GM19238 (cell line): ENCODE results near the gene CYP2S1.
"Not testable (repeated sequence)": the region's sequence is repeated elsewhere in the genome, so short reads cannot be mapped to it uniquely, and the experiment has no call there.

Experiments used
- DNase-seq: peaks from one replicate; pipeline ENCODE4 v3.0.0; 2011; ENCODE audit warnings: low spot score; ENCODE audit not compliant: insufficient read length

Gene CYP2S1, protein sequence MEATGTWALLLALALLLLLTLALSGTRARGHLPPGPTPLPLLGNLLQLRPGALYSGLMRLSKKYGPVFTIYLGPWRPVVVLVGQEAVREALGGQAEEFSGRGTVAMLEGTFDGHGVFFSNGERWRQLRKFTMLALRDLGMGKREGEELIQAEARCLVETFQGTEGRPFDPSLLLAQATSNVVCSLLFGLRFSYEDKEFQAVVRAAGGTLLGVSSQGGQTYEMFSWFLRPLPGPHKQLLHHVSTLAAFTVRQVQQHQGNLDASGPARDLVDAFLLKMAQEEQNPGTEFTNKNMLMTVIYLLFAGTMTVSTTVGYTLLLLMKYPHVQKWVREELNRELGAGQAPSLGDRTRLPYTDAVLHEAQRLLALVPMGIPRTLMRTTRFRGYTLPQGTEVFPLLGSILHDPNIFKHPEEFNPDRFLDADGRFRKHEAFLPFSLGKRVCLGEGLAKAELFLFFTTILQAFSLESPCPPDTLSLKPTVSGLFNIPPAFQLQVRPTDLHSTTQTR

DNA sequence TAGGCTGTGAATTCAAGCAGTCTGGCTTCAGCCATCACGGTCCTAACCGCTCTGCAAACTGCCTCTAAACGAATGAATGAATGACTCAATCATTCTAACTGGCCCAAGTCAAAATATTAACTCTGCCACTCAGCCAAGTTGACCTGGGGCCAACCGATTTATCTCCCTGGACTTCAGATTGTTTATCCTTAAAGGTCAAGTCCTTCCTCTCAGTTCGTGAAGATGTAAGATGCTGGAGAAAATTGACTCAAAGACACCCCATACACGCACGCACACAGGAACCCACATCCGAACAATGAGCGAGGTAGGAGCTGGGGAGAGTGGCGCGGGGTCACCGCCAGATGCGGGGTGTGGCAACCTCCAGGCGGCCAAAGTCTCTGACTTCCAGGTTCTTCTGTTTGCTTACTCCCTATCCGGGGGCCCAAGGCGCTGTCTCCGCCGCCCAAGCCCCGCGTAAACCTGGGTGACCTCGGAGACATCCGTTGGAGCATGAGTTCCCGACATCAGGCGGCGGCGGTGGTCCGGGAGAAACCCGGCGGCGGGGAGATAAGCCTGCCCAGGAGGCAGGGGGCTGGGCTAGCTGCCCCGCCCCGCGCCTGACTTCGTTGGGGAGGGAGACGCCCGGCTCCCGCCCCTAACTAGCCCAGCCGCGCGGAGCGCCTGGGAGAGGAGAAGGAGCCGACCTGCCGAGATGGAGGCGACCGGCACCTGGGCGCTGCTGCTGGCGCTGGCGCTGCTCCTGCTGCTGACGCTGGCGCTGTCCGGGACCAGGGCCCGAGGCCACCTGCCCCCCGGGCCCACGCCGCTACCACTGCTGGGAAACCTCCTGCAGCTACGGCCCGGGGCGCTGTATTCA, at the start of gene CYP2S1:
CYP2S1 (plus strand) TSS at position 646 of the 856 bp plus-strand sequence; CDS start at position 692, 46 bp downstream.
- no peak for DNase-seq

DNA sequence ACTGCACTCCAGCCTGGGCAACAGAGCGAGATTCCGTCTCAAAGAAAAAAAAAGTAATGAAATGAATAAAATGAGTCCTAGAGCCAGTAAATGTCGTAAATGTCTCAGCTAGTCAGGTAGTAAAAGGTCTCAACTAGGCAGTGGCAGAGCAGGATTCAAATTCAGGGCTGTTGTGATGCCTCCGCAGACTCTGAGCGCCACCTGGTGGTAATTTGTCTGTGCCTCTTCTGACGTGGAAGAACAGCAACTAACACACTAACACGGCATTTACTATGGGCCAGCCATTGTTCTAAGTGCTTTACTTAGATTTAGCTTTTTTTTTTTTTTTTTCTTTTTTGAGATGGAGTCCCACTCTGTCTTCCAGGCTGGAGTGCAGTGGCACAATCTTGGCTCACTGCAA, 48.6 kb upstream of the CYP2S1 start:
- peak; percentile 31 for DNase-seq

DNA sequence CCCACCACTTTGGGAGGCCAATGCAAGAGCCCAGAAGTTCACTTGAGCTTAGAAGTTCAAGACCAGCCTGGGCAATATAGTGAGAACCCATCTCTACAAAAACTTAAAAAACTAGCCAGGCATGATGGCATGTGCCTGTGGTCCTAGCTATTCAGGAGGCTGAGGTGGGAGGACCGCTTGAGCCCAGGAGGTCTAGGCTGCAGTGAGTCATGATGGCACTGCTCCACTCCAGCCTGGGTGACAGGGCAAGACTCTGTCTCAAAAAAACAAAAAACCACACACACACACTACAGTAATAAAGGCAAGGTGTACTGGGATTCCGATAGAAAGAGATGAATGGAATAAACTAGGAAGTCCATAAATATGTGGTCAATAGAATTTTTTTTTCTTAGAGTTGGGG, 43.2 kb upstream of the CYP2S1 start:
- no peak for DNase-seq

DNA sequence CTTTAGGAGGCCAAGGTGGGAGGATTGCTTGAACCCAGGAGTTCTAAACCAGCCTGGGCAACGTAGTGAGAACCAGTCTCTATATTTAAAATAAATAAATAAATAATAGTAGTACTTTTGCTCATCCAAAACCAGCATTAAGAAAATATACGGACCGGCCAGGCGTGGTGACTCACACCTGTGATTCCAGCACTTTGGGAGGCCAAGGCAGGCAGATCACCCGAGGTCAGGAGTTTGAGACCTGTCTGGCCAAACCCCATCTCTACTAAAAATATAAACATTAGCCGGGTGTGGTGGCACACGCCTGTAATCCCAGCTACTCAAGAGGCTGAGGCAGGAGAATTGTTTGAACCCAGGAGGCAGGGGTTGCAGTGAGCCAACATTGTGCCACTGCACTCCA, 42.0 kb upstream of the CYP2S1 start:
- DNase-seq: not testable (repeated sequence)

DNA sequence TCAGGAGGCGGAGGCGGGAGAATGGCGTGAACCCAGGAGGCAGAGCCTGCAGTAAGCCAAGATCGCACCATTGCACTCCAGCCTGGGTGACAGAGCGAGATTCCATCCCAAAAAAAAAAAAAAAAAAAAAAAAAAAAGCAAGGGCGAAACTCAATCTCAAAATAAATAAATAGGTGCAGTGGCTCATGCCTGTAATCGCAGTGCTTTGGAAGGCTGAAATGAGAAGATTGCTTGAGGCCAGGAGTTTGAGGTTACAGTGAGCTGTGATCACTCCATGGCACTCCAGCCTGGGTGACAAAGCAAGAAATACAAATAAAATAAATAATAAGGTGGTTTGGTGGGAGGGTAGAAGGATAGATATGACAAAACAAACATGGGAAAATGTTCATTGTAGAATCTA, 39.0 kb upstream of the CYP2S1 start:
- no peak for DNase-seq

DNA sequence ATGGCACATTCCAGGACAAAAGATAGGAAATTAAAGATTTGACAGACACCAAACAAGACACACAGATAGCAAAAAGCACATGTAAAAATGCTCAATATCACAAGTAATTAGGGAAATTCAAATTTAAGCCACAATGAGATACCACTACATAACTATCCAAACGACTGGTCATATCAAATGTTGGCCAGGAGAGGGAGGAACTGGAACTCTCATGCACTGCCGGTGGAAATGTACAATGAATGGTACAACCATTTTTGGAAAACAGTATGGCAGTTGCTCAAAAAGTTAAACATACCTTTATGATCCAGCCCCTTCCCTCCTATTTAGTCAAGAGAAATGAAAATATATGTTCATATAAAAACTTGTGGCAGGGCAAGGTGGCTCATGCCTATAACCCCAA, 36.8 kb upstream of the CYP2S1 start:
- no peak for DNase-seq

DNA sequence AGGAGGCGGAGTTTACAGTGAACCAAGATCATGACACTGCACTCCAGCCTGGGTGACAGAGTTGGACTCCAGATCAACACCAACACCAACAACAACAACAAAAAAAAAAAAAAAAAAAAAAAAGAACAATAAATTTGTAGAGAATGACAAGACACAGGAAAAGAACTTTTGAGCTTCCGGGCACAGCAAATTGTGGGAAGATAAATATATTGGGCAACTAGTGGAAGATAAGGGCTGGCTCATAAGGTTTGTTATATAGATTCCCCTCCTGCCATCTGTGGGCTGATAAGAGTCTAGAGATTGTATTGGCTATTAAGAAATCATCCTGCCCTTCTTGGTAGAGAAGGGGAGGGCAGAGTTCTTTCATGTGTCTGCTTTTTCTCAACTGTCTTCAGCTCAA, 33.1 kb upstream of the CYP2S1 start:
- DNase-seq: no peak

DNA sequence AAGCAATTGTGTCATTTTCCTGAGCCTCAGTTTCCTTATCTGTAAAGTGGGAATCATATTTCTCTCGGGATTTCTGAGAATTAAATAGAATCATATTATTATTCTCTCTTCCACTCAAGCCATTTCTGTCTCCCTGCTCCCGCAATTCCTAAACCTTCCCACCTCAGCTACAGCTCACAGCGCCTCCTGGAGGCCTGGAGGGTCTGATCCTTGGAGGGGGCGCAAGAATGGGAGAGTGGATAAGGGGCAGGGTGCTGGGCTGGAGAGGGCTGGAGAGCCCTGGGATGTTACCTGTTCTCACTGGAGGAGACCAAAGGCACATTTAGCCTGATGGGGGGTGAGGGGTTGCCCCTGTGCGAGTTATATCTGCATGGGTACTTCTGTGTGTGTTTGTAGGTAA, 31.1 kb upstream of the CYP2S1 start:
- no peak for DNase-seq

DNA sequence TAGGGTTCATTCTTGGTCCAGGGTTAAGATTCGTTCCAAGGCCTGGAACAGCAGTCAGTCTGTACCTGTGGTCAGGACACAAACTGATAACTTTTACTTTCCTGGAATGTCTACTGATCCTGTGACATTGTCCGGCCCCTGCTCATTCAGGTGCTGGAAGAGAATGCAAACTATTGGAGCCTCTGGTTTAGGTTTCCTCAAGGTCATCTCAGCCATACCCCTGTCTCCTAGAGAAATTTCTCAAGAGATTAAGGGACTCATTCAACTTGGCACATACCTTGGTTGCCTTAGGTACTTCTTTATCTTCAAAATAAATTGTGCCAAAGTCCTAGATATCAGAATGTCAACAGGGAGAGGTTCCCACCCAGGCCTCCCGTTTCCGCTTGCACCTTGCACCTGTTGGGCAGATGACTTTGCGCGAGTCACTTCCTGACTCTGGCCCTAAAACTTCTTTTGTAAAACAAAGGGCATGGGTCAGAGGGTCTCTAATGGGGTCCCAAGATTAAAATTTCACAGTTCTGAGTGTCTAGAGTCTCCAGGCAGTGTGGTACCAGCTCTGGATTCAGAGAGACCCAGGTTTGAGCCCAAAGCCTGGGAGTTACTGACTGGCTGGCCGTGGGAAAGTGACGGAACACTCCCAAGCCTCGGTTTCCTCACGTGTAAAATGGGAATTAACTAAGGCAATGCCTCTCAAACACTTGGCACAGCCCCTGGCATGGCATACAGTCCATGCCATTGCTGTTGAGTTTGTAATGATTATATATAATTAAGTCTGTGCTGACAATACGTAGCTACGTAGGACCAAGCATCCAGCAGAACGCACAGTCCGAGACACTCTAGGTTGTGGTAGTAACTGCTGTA, 25.8 kb upstream of the CYP2S1 start:
- DNase-seq: no peak

DNA sequence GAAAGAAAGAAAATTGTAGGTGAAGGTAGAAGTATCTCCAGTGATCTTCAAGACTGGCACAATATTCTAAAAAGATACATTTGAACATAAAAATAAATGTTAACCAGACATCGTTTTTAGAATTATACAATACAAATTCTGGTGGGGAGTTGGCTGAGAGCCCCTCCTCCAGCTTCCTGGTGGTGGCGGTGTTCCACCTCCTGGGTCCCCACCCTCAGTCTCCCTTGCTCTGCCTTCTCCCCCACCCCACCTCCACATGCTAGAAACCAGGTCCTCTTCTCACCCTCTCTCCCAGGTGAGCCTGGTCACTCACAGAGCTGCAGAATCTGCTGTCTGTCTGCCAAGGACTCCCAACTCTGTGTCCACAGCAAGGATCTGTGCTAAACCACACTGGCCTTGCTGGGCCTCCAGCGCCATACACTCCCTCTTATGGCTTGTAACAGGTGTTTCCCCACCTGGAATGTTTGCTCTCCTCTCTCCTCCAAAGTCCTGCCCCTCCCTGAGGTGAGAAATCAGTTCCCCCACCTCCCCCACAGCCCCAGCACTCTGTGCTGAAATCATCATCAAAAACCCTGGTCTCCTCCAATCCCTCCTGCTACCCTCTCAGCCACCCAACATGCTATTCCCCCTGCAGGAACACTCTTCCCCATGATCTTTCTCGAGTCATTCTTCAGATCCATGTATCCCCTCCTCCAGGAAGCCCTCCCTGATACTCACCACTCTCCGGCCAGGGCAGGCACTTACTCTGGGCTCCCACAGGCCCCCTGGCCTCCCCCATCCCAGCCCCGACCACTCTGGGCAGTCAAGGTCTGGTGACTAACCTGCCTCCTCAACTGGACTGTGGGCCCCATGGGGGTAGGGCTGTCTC, 20.5 kb upstream of the CYP2S1 start:
- no peak for DNase-seq

DNA sequence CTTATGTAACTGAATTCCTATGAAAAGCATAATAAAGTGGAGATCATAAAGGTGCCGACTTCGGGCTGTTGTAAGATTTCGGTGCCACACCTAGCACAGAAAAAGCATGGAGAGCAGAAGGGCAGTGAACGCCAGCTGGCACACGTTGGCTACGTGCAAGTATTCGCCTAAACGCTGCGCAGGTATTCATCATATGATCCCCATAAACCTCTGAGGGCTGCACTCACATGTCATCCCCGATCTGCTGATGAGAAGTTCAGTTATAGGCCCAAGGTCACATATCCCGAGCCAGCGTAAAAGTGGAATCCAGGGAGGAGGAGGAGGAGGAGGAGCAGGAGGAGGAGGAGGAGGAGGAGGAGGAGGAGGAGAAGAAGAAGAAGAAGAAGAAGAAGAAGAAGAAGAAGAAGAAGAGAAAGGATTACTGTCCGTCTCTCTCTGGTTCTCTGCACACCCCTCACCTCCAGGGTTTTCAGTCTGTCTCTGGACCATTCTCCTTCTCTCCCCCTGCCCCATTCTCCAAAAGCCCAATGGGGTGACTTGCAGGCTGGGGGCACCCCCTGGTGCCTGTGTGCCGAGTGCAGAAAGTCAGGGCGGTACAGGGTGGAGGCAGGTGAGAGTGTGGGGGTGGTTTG, 18.6 kb upstream of the CYP2S1 start:
- DNase-seq: no peak

DNA sequence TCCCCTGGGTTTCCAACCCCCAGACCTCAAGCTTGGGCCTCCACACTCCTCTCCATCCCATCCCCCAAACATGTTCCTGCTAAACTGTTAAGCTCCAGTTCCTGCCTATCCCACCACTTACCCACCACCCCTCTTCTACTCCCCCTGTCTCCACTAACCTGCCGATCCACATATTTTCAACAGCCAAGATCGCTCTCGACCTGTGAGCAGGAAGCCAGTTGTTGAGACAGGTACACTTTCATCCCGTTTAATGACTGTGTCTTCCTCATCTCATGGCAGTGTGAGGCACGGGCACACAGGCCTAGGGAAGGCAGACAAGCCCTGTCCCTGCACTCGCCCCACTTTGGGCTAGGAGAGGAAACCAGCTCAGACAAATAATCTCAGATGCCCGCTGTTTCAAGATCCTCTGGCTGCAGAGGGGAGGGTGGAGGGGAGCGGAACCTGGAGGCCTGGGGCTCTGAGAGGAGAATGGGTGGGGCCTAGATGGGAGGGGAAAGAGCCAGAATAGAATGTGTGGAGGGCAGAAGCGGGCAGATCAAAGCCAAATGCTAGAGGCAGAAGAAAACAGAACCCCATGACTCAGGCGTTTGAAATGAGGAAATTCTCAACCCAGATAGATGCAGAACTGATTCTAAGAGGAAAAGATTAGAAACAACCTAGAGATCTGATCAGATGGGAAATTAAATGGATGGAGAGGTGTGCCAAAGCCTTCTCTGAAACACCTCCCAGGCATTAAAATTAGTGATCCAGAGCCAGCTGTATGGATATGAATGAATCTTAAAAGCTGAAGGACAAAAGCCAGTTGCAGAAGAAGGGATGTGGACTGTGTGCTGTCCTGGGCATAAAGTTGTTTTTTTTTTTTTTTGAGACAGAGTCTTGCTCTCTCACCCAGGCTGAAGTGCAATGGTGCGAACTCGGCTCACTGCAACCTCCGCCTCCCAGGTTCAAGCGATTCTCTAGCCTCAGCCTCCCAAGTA, 16.9 kb upstream of the CYP2S1 start:
- no peak for DNase-seq

DNA sequence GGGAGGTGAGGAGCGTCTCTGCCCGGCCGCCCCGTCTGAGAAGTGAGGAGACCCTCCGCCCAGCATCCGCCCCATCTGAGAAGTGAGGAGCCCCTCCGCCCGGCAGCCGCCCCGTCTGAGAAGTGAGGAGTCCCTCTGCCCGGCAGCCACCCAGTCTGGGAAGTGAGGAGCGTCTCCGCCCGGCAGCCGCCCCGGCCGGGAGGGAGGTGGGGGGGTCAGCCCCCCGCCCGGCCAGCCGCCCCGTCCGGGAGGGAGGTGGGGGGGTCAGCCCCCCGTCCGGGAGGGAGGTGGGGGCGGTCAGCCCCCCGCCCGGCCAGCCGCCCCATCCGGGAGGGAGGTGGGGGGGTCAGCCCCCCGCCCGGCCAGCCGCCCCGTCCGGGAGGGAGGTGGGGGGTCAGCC, 12.8 kb upstream of the CYP2S1 start:
- DNase-seq: not testable (repeated sequence)

DNA sequence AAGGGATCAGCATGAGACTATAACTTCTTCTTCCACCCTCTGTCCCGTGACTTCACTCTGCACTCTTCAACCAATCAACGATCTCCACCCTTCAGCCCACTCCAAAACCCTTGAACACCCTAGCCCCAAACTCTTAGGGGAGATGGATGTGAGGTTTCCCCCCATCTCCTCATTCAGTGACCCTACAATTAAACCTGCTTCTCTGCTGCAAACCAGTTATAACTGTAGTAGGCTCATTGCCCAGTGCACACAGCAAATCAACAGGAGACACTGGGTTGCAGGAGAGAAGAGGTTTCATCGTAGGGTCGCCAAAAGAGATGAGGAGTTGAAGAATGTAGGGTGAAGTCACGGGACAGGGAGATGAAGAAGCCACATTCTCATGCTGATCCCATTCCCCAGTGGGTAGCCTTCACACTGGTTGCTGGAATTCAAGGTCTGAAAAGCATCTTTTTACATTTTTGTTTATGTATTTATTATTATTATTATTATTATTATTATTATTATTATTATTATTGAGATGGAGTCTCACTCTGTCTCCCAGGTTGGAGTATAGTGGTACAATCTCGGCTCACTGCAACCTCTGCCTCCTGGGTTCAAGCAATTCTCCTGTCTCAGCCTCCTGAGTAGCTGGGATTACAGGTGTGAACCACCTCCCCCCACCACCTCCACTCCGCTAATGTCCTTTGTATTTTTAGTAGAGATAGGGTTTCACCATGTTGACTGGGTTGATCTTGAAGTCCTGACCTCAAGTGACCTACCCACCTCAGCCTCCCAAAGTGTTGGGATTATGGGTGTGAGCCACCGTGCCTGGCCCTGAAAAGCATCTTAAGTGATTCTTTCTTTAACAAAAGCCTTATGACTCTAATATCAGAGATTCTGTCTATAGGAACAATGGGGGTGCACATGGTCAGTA, 5.8 kb upstream of the CYP2S1 start:
- DNase-seq: no peak

DNA sequence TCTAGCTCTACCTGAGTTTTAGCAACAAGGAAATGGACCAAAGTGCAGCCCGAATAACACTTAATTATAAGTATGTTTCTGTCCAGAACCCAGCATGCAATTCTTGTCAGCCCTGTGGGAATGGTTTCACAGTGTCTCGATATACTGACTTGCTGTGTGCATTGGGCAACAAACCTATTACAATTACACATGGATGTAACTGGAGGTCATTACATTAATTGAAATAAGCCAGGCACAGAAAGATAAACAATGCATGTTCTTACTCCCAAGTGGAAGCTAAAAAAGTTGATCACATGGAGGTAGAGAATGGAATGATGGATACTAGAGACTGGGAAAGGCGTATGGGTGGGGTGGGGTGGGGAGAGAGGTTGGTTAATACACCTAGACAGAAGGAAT, 5.1 kb upstream of the CYP2S1 start:
- DNase-seq: no peak

DNA sequence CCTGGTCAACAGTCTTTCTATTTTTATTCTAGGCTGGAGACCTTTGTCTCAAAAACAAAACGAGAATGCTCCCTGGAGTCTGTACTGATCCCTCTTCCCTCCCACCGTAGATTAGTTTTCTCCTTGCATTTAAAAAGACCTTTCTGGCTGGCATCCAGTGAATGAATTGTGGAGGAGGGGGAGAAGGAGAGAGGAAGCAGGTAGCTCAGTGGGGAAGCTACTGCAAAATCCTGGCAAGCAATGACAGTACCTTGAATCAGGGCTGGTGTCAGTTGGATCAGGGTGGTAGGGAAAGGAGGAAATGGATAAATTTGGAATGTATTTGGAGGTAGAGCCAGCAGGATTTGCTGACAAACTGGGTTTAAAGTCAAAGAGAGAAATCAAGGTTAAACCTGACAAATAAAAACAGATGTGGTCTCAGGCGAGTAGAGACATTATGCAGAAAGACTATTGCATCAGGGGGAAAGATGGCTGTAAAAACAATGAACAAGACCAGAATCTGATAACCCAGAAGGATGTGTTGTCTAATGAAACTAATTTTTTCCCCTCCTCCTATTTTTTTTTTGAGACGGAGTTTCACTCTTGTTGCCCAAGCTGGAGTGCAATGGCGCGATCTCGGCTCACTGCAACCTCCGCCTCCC, 3.5 kb upstream of the CYP2S1 start:
- no peak for DNase-seq

DNA sequence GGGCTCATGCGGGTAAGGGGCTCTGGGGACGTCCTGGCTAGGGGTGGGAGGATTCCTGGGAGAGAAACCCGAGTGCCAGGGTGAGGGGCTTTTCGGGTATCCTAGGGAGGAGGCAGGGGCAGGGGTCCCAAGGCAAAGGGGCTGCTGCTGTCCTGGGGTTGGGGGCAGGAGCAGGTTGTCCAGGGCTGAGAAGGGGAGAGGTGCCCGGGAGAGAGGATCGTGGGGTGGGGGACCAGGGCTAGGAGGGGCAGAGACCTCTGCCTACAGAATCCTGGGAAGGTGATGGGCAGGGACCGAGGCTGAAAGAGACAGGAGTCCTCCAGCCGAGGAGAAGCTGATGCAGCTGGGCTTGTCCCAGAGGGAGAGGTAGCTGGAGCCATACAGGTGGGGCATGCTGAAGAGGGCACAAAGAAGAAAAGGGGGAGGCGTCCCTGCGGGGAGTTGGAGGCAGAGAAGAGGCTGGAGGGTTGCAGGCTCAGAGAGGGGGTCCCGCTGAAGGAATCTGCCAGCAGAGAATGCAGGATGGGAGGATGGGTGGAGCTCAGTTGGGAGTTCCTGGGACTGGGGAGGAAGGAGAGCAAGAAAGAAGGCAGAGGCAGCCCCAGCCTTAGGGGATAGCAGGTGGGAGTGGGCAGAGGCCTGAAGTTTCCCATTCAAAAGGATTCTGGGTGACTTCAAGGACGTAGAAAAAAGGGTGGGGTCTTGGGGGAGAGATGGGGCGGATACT, 574 bp downstream of the CYP2S1 start:
- no peak for DNase-seq
